Measurements from ENCODE around the gene COL4A2.

COL4A2 gene

GRCh38 chr13:110341445-110342244, 34.6 kb downstream of the COL4A2 start:
- FAIRE-seq = no peak

- FAIRE-seq = no peak
These were observed 35.4 kb downstream of the COL4A2 start for GRCh38 chr13:110342474-110342873.

- FAIRE-seq = no peak
These were observed 36.3 kb downstream of the COL4A2 start for GRCh38 chr13:110343241-110343865.

GRCh38 chr13:110344320-110344719, 37.2 kb downstream of the COL4A2 start:
- no peak for FAIRE-seq

- no peak for FAIRE-seq
These were observed 38.2 kb downstream of the COL4A2 start for GRCh38 chr13:110345266-110345665.

GRCh38 chr13:110345701-110346100, 38.6 kb downstream of the COL4A2 start:
- FAIRE-seq = no peak

GRCh38 chr13:110346661-110347067, 39.6 kb downstream of the COL4A2 start:
- FAIRE-seq = no peak

GRCh38 chr13:110347088-110347487, 40.0 kb downstream of the COL4A2 start:
- no peak for FAIRE-seq

- no peak for FAIRE-seq
These were observed 40.6 kb downstream of the COL4A2 start for GRCh38 chr13:110347535-110348308.

GRCh38 chr13:110348309-110349105, 41.4 kb downstream of the COL4A2 start:
- FAIRE-seq = no peak

- no peak for FAIRE-seq
These were observed 42.2 kb downstream of the COL4A2 start for GRCh38 chr13:110349239-110349638.

GRCh38 chr13:110350049-110350448, 43.0 kb downstream of the COL4A2 start:
- no peak for FAIRE-seq

- FAIRE-seq = no peak
These were observed 43.4 kb downstream of the COL4A2 start for GRCh38 chr13:110350509-110350908.

GRCh38 chr13:110351636-110352420, 44.7 kb downstream of the COL4A2 start:
- FAIRE-seq = no peak

GRCh38 chr13:110352735-110353134, 45.7 kb downstream of the COL4A2 start:
- FAIRE-seq = no peak

- no peak for FAIRE-seq
These were observed 46.4 kb downstream of the COL4A2 start for GRCh38 chr13:110353339-110353977.

GRCh38 chr13:110354123-110354627, 47.1 kb downstream of the COL4A2 start:
- no peak for FAIRE-seq

GRCh38 chr13:110354715-110355473, 47.8 kb downstream of the COL4A2 start:
- no peak for FAIRE-seq

GRCh38 chr13:110356362-110356761, 49.3 kb downstream of the COL4A2 start:
- no peak for FAIRE-seq

GRCh38 chr13:110358381-110358780, 51.3 kb downstream of the COL4A2 start:
- FAIRE-seq = no peak

Data from islet of Langerhans (tissue), 1 donor.